Measurements from ENCODE around the gene DIO2. TPM values are rescaled to one million over a fixed set of nuclear protein-coding genes. Genes with fewer than 3 reads are reported as not detected.

The DIO2 gene
- total and polyA plus RNA-seq, 9 of the 15 experiments (the other 6 are each of a cell fraction or from before 2014, with no cell fraction given), result not detected

GRCh38 chr14:80200093-80200492 is 11.2 kb downstream of the DIO2 start:
- no peak for TF ChIP-seq MAFK (IDR thresholded peaks at IDR 0.05; ENCODE audit: low read length)
- no peaks in the 10 kb centered on the region for H3K4me1 ChIP-seq (replicated peaks in 1 of 2; ENCODE audit: control insufficient read depth in 2 of 2, insufficient read depth in 2 of 2, low read length in 2 of 2)
- H3K27me3 ChIP-seq (ENCODE audit: control insufficient read depth in 2 of 2, insufficient read depth in 2 of 2, low read length in 2 of 2), result no peaks in the 10 kb centered on the region
- 4% methylated on average over 3 of the region's 4 CpGs for WGBS (ENCODE audit: insufficient coverage, low coverage, missing lambda C conversion rate)
- H3K36me3 ChIP-seq (ENCODE audit: control insufficient read depth, insufficient read depth, low read length), result no peaks in the 10 kb centered on the region
- CTCF ChIA-PET (ENCODE audit: low intra/inter-chr PET ratio), result no interaction called here
- H3K9ac ChIP-seq (ENCODE audit: insufficient read depth in 1 of 2, low read depth in 2 of 2, low read length in 2 of 2), result no peak overlapping the region
- H2AFZ ChIP-seq (ENCODE audit: low read depth, low read length), result no peak overlapping the region
- intact Hi-C loops (cut with micrococcal nuclease), result no loop called here
- H3K79me2 ChIP-seq (ENCODE audit: control insufficient read depth, insufficient read depth, low read length), result no peaks in the 10 kb centered on the region
- DNase-seq (ENCODE audit: extremely low read depth in 1 of 4, low spot score in 3 of 4) (no peak), ATAC-seq (no peak), FAIRE-seq (no peak)
- in situ Hi-C loops (cut with MboI), result no loop called here
- BruUV-seq (replicated peaks), result no TSS peak
- no peaks in the 10 kb centered on the region for H4K20me1 ChIP-seq (replicated peaks; ENCODE audit: control insufficient read depth, insufficient read depth, low read length)
- POLR2A ChIA-PET, result no interaction called here
- H3K4me3 ChIP-seq, result no peak overlapping the region
- no peaks in the 10 kb centered on the region for H3K9me1 ChIP-seq (ENCODE audit: control insufficient read depth, insufficient read depth, low read length)
- no peak overlapping the region for H3K27ac ChIP-seq (ENCODE audit: extremely low read depth, low read depth, low read length)
- H3K4me2 ChIP-seq (ENCODE audit: insufficient read depth, low read length), result no peak overlapping the region
- H3K9me3 ChIP-seq (replicated peaks; ENCODE audit: control insufficient read depth, insufficient read depth, low read depth, low read length), result no peaks in the 10 kb centered on the region

GRCh38 chr14:80188571-80188970 is 22.7 kb downstream of the DIO2 start:
- intact Hi-C loops (cut with micrococcal nuclease) (no loop called here), in situ Hi-C loops (cut with MboI) (no loop called here)
- ATAC-seq, result no peak
- Histone ChIP-seq H4K20me1 (replicated peaks; ENCODE audit: control insufficient read depth, insufficient read depth, low read length) (no peaks in the 10 kb centered on the region), H3K36me3 (ENCODE audit: control insufficient read depth, insufficient read depth, low read length) (no peaks in the 10 kb centered on the region), H2AFZ (ENCODE audit: low read depth, low read length) (no peak overlapping the region), H3K4me1 (replicated peaks in 1 of 2; ENCODE audit: control insufficient read depth in 2 of 2, insufficient read depth in 2 of 2, low read length in 2 of 2) (no peaks in the 10 kb centered on the region), H3K9me3 (replicated peaks; ENCODE audit: control insufficient read depth, insufficient read depth, low read depth, low read length) (no peaks in the 10 kb centered on the region), H3K9me1 (ENCODE audit: control insufficient read depth, insufficient read depth, low read length) (no peaks in the 10 kb centered on the region), H3K79me2 (ENCODE audit: control insufficient read depth, insufficient read depth, low read length) (no peaks in the 10 kb centered on the region), H3K27me3 (ENCODE audit: control insufficient read depth in 2 of 2, insufficient read depth in 2 of 2, low read length in 2 of 2) (no peaks in the 10 kb centered on the region), H3K4me2 (ENCODE audit: insufficient read depth, low read length) (no peak overlapping the region), H3K4me3 (no peak overlapping the region), H3K9ac (ENCODE audit: insufficient read depth in 1 of 2, low read depth in 2 of 2, low read length in 2 of 2) (no peak overlapping the region), H3K27ac (ENCODE audit: extremely low read depth, low read depth, low read length) (no peak overlapping the region)
- no peak for TF ChIP-seq C11orf30 (IDR thresholded peaks at IDR 0.05; ENCODE audit: low read depth)
- TF ChIP-seq PKNOX1 (IDR thresholded peaks at IDR 0.05), result no peak
- POLR2A ChIA-PET, result no interaction called here
- CTCF ChIA-PET (ENCODE audit: low intra/inter-chr PET ratio), result no interaction called here
- DNase-seq (ENCODE audit: extremely low read depth in 1 of 4, low spot score in 3 of 4), result no peak
- no peak for FAIRE-seq
- no TSS peak for BruUV-seq (replicated peaks)
- 0% methylated on average over 4 of the region's 6 CpGs for WGBS (ENCODE audit: insufficient coverage, low coverage, missing lambda C conversion rate)
